ENCODE data around the gene RIPK3. TPM values are rescaled to one million over a fixed set of nuclear protein-coding genes. Genes with fewer than 3 reads are reported as not detected.
A peak's percentile ranks its signal among the peaks of the same experiment; 100 is the strongest.

Gene RIPK3
- total and polyA plus RNA-seq, 2 of the 8 experiments (the other 6 are each of a cell fraction or from before 2014, with no cell fraction given), result 0.24 to 0.39 TPM

DNA sequence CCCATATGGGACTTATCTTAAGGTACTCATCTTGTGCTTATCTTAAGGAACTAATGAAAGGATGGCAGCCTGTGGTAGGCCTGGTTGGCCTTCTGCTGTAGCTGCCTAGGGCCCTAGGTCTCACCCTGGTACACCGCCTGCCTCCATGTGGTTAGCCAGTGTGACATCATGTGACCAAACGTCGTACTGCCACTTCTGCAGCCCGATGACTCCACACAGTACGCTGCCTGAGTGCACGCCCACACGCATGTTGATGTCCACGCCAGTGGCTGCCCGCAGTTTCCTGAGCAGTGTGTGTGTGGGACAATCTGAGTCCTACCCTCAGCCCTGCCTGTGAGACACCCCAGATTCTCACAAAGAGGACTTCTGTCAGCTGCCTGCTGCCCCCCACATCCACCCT lies 10.1 kb downstream of the RIPK3 start:
- Histone ChIP-seq H3K79me2 (ENCODE audit: control insufficient read depth in 1 of 2, insufficient read depth in 2 of 2, low read length in 2 of 2) (no peaks in the 10 kb centered on the region), H4K91ac (replicated peaks; ENCODE audit: insufficient read length, low read length) (no peak overlapping the region), H3K36me3 (ENCODE audit: control insufficient read depth in 2 of 4, insufficient read depth in 4 of 4, low read length in 3 of 4) (no peaks in the 10 kb centered on the region), H2AFZ (ENCODE audit: low read length) (no peak overlapping the region), H3K79me1 (ENCODE audit: low read depth, low read length) (no peaks in the 10 kb centered on the region), H4K20me1 (replicated peaks in 1 of 2; ENCODE audit: control insufficient read depth in 1 of 2, insufficient read depth in 2 of 2, low read length in 2 of 2) (no peaks in the 10 kb centered on the region), H2BK20ac (ENCODE audit: low read length) (no peak overlapping the region), H3K14ac (ENCODE audit: insufficient read length) (no peak overlapping the region), H2BK12ac (ENCODE audit: low read depth, low read length) (no peak overlapping the region), H3K56ac (replicated peaks; ENCODE audit: insufficient read length, low read depth, low read length) (no peak overlapping the region), H3K27me3 (replicated peaks in 1 of 4; ENCODE audit: control insufficient read depth in 3 of 4, extremely low read depth in 1 of 4, insufficient read depth in 3 of 4, low read length in 3 of 4) (peaks cover 18 to 64% (median 32%) of the 10 kb centered on the region in 4 experiments), H3K9ac (replicated peaks in 1 of 4; ENCODE audit: extremely low read depth in 1 of 4, low read depth in 3 of 4, low read length in 3 of 4) (no peak overlapping the region), H2BK15ac (ENCODE audit: low read length) (no peak overlapping the region; the same call in 1 of the 2 replicates), H2AK5ac (ENCODE audit: low read depth, low read length) (no peak overlapping the region), H3K23me2 (ENCODE audit: low read depth, low read length) (peaks cover 14% of the 10 kb centered on the region), H3K27ac (ENCODE audit: low read depth, low read length) (no peak overlapping the region), H3K4me1 (replicated peaks in 1 of 4; ENCODE audit: control insufficient read depth in 3 of 4, insufficient read depth in 4 of 4, low read length in 3 of 4) (peaks cover 0 to 11% (median 7%) of the 10 kb centered on the region in 4 experiments; a peak in 5 of 7 replicates), H2BK5ac (ENCODE audit: low read depth, low read length) (no peak overlapping the region), H3K23ac (ENCODE audit: insufficient read length) (no peak overlapping the region), H2BK120ac (replicated peaks; ENCODE audit: low read depth, low read length) (no peak overlapping the region), H3K4me3 (ENCODE audit: extremely low read depth in 1 of 4, insufficient read depth in 2 of 4, low read depth in 3 of 4, low read length in 4 of 4) (no peak overlapping the region), H3K9me3 (ENCODE audit: insufficient read depth in 2 of 2, low read depth in 1 of 2, low read length in 1 of 2) (no peaks in the 10 kb centered on the region), H4K8ac (ENCODE audit: extremely low read depth, insufficient read depth, low read length) (peak overlapping the region; percentile 9; the same call in 1 of the 2 replicates), H3K4me2 (ENCODE audit: insufficient read depth in 1 of 2, low read depth in 2 of 2, low read length in 2 of 2) (no peak overlapping the region), H3K4ac (replicated peaks; ENCODE audit: insufficient read length, low read depth, low read length) (no peak overlapping the region), H4K5ac (ENCODE audit: insufficient read length, low read depth, low read length) (no peak overlapping the region), H3K18ac (ENCODE audit: extremely low read depth, low read length) (no peak overlapping the region)
- DNase-seq (ENCODE audit: low read depth in 1 of 2, low spot score in 2 of 2), result no peak
- FAIRE-seq, result no peak
- ChIA-PET POLR2A (ENCODE audit: partially characterized antibody) (no interaction called here), CTCF (ENCODE audit: partially characterized antibody) (interaction anchor here (1.1 to 27.8 kb wide), 11 partner anchors 8 to 111 kb away, joined by 3 to 664 read pairs (median 14); partner anchors contain the start of genes CBLN3, CIDEB, KHNYN and LTB4R)
- TF ChIP-seq SP2 (IDR thresholded peaks at IDR 0.05; ENCODE audit: low read length), result no peak
- TF ChIP-seq, protein P1, sequence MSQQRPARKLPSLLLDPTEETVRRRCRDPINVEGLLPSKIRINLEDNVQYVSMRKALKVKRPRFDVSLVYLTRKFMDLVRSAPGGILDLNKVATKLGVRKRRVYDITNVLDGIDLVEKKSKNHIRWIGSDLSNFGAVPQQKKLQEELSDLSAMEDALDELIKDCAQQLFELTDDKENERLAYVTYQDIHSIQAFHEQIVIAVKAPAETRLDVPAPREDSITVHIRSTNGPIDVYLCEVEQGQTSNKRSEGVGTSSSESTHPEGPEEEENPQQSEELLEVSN (IDR thresholded peaks at IDR 0.05), result no peak
- no peak for TF ChIP-seq NRF1 (IDR thresholded peaks at IDR 0.05; ENCODE audit: low read depth, low read length)
- no peak for TF ChIP-seq JUND (IDR thresholded peaks at IDR 0.05; ENCODE audit: low read length)
- TF ChIP-seq CREB1 (IDR thresholded peaks at IDR 0.05), result no peak
- TF ChIP-seq, protein P2, sequence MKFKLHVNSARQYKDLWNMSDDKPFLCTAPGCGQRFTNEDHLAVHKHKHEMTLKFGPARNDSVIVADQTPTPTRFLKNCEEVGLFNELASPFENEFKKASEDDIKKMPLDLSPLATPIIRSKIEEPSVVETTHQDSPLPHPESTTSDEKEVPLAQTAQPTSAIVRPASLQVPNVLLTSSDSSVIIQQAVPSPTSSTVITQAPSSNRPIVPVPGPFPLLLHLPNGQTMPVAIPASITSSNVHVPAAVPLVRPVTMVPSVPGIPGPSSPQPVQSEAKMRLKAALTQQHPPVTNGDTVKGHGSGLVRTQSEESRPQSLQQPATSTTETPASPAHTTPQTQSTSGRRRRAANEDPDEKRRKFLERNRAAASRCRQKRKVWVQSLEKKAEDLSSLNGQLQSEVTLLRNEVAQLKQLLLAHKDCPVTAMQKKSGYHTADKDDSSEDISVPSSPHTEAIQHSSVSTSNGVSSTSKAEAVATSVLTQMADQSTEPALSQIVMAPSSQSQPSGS (IDR thresholded peaks at IDR 0.05; ENCODE audit: low read length), result no peak
- no peak for TF ChIP-seq MAFK (IDR thresholded peaks at IDR 0.05; ENCODE audit: low read depth, low read length)
- TF ChIP-seq KDM4A (IDR thresholded peaks at IDR 0.05; ENCODE audit: low read depth, low read length, severe bottlenecking), result no peak
- TF ChIP-seq CBX8 (IDR thresholded peaks at IDR 0.05; ENCODE audit: borderline replicate concordance, low read depth, low read length), result no peak
- WGBS, 2 experiments (ENCODE audit: extremely low coverage in 1 of 2, insufficient coverage in 1 of 2, insufficient read length in 1 of 2, insufficient replicate concordance in 2 of 2, low coverage in 1 of 2, low lambda C conversion rate in 2 of 2, missing lambda C conversion rate in 1 of 2), result 88% methylated on average over 9 of the region's 9 CpGs; no CpG with 5 or more reads in 1 of the 2 experiments
